IMR-90 (cell line): ENCODE measurements around the gene GRK5. TPM values are rescaled to one million over a fixed set of nuclear protein-coding genes. Genes with fewer than 3 reads are reported as not detected.

Experiments used
- ATAC-seq: fragments of 200-7000 bp; cut with Tn5 transposase; 2 replicates; pipeline ENCODE4 v1.9.1; 2020; ENCODE audit warnings: low read depth, mild to moderate bottlenecking, moderate library complexity
- BruUV-seq: library from RNA; stranded (reverse); fragments of 400-500 nt; replicated peaks from 2 replicates; lab custom pipeline; 2021; lab: Mats Ljungman, UMichigan
- CTCF ChIA-PET: fragments of 300-600 bp; formaldehyde crosslinking; extraction: SDS; loops from one replicate; lab custom pipeline; 2021; ENCODE audit warnings: antibody characterized with exemption; lab: Yijun Ruan, JAX
- POLR2A ChIA-PET: fragments of 300-600 bp; sonication (Branson Sonifier 250); formaldehyde crosslinking; loops from one replicate; lab custom pipeline; 2022; ENCODE audit warnings: antibody characterized with exemption; ENCODE audit not compliant: unreplicated experiment; lab: Charles Lee
- DNase-seq: peaks from one replicate; pipeline ENCODE4 v3.0.0; 2013
- H2AFZ ChIP-seq: replicated peaks from 2 replicates; pipeline ENCODE3; 2013; ENCODE audit warnings: low read length, mild to moderate bottlenecking; ENCODE audit not compliant: poor library complexity
- H2AK5ac ChIP-seq: 2 replicates; pipeline ENCODE4 v1.6.1; 2013; ENCODE audit warnings: low read depth, low read length, inconsistent platforms
- H2AK9ac ChIP-seq: replicated peaks from 2 replicates; pipeline ENCODE3; 2013; ENCODE audit warnings: mild to moderate bottlenecking, low read depth, low read length, moderate library complexity; ENCODE audit not compliant: poor library complexity
- H2BK120ac ChIP-seq: 2 replicates; pipeline ENCODE4 v1.6.1; 2013; ENCODE audit warnings: low read depth, low read length, inconsistent platforms
- H2BK15ac ChIP-seq: 3 replicates; pipeline ENCODE4 v1.6.1; 2013; ENCODE audit warnings: low read depth, low read length, inconsistent platforms
- H2BK20ac ChIP-seq: 2 replicates; pipeline ENCODE4 v1.6.1; 2013; ENCODE audit warnings: low read depth, mild to moderate bottlenecking, inconsistent platforms, low read length, moderate library complexity
- H2BK5ac ChIP-seq: 2 replicates; pipeline ENCODE4 v1.6.1; 2013; ENCODE audit warnings: mild to moderate bottlenecking, low read depth, low read length, inconsistent platforms; ENCODE audit not compliant: poor library complexity, severe bottlenecking
- H3K14ac ChIP-seq: replicated peaks from 2 replicates; pipeline ENCODE4 v1.6.1; 2013; ENCODE audit warnings: low read depth, low read length, inconsistent platforms
- H3K18ac ChIP-seq: 2 replicates; pipeline ENCODE4 v1.6.1; 2013; ENCODE audit warnings: low read depth, low read length, control low read depth
- H3K23ac ChIP-seq: 2 replicates; pipeline ENCODE4 v1.6.1; 2013; ENCODE audit warnings: low read depth, low read length, inconsistent platforms
- H3K27ac ChIP-seq: 2 replicates; pipeline ENCODE4 v1.5.1; 2013; ENCODE audit warnings: mild to moderate bottlenecking, control low read depth, low read length; ENCODE audit not compliant: insufficient read depth
- H3K27me3 ChIP-seq: 2 replicates; pipeline ENCODE4 v1.6.1; 2013; ENCODE audit warnings: low read length; ENCODE audit not compliant: control insufficient read depth, insufficient read depth
- H3K36me3 ChIP-seq: 2 replicates; pipeline ENCODE4 v1.6.1; 2013; ENCODE audit warnings: low read length, mixed read lengths; ENCODE audit not compliant: control insufficient read depth, insufficient read depth
- H3K4ac ChIP-seq: 2 replicates; pipeline ENCODE4 v1.6.1; 2013; ENCODE audit warnings: low read depth, low read length, inconsistent platforms
- H3K4me1 ChIP-seq: 2 replicates; pipeline ENCODE4 v1.6.1; 2013; ENCODE audit warnings: low read length, mixed read lengths; ENCODE audit not compliant: control insufficient read depth, insufficient read depth
- H3K4me2 ChIP-seq: 2 replicates; pipeline ENCODE4 v1.6.1; 2013; ENCODE audit warnings: low read depth, mild to moderate bottlenecking, control low read depth, low read length, moderate library complexity
- H3K4me3 ChIP-seq: 2 replicates; pipeline ENCODE4 v1.5.1; 2013; ENCODE audit warnings: low read depth, mild to moderate bottlenecking, control low read depth, low read length, moderate library complexity; ENCODE audit not compliant: insufficient read depth
- H3K56ac ChIP-seq: 2 replicates; pipeline ENCODE4 v1.6.1; 2013; ENCODE audit warnings: low read length, inconsistent platforms; ENCODE audit not compliant: insufficient read depth; ENCODE audit errors: extremely low read depth
- H3K79me1 ChIP-seq, 2 experiments: 2 replicates each; pipeline ENCODE4 v1.6.1; 2013; ENCODE audit warnings: low read length in 2 of 2, inconsistent platforms in 1 of 2, low read depth in 1 of 2
- H3K9ac ChIP-seq: 2 replicates; pipeline ENCODE4 v1.6.1; 2013; ENCODE audit warnings: low read depth, low read length, control low read depth
- H3K9me1 ChIP-seq: 2 replicates; pipeline ENCODE4 v1.6.1; 2013; ENCODE audit warnings: low read length, inconsistent platforms; ENCODE audit not compliant: insufficient read depth
- H3K9me3 ChIP-seq: 2 replicates; pipeline ENCODE4 v1.6.1; 2013; ENCODE audit warnings: low read length; ENCODE audit not compliant: control insufficient read depth, insufficient read depth
- H4K20me1 ChIP-seq: 2 replicates; pipeline ENCODE4 v1.6.1; 2013; ENCODE audit warnings: low read length, inconsistent platforms; ENCODE audit not compliant: insufficient read depth
- H4K5ac ChIP-seq: 2 replicates; pipeline ENCODE4 v1.6.1; 2013; ENCODE audit warnings: mild to moderate bottlenecking, low read depth, low read length, control low read depth
- H4K8ac ChIP-seq, 2 experiments: 2 replicates each; pipeline ENCODE4 v1.6.1; 2013; ENCODE audit warnings: low read depth in 2 of 2, low read length in 2 of 2, control low read depth in 1 of 2, inconsistent platforms in 1 of 2
- H4K91ac ChIP-seq: 2 replicates; pipeline ENCODE4 v1.6.1; 2013; ENCODE audit warnings: low read depth, low read length, inconsistent platforms; ENCODE audit not compliant: insufficient read depth
- BHLHE40 ChIP-seq: fragments of 150-350 bp; IDR thresholded peaks from 2 replicates; pipeline ENCODE4 v1.6.1; 2016; ENCODE audit warnings: mild to moderate bottlenecking, low read depth, low read length
- CEBPB ChIP-seq: IDR thresholded peaks from 2 replicates; pipeline ENCODE4 v1.6.1; 2012; ENCODE audit warnings: low read depth, low read length, improper control_type of control experiment
- CHD1 ChIP-seq: IDR thresholded peaks from 2 replicates; pipeline ENCODE4 v1.6.1; 2012; ENCODE audit warnings: low read depth, low read length, improper control_type of control experiment
- FOS ChIP-seq: fragments of 150-350 bp; IDR thresholded peaks from 2 replicates; pipeline ENCODE4 v1.6.1; 2016; ENCODE audit warnings: low read depth, low read length
- MAFK ChIP-seq: IDR thresholded peaks from 2 replicates; pipeline ENCODE4 v1.6.1; 2012; ENCODE audit warnings: low read depth, low read length, improper control_type of control experiment
- MAZ ChIP-seq: IDR thresholded peaks from 2 replicates; pipeline ENCODE4 v1.6.1; 2012; ENCODE audit warnings: low read depth, mild to moderate bottlenecking, low read length, improper control_type of control experiment, moderate library complexity, borderline replicate concordance
- MXI1 ChIP-seq: IDR thresholded peaks from 2 replicates; pipeline ENCODE4 v1.6.1; 2012; ENCODE audit warnings: low read depth, mild to moderate bottlenecking, low read length, moderate library complexity, borderline replicate concordance
- NFE2L2 ChIP-seq: fragments of 150-350 bp; IDR thresholded peaks from 2 replicates; pipeline ENCODE4 v1.6.1; 2016; ENCODE audit warnings: low read depth, mild to moderate bottlenecking, low read length
- POLR2A ChIP-seq: IDR thresholded peaks from 2 replicates; pipeline ENCODE4 v1.6.1; 2012; ENCODE audit warnings: mild to moderate bottlenecking, low read depth, low read length
- RAD21 ChIP-seq: IDR thresholded peaks from 2 replicates; pipeline ENCODE4 v1.6.1; 2012; ENCODE audit warnings: low read length, improper control_type of control experiment
- RCOR1 ChIP-seq: IDR thresholded peaks from 2 replicates; pipeline ENCODE4 v1.6.1; 2012; ENCODE audit warnings: mild to moderate bottlenecking, low read length, improper control_type of control experiment; ENCODE audit not compliant: insufficient replicate concordance
- RFX5 ChIP-seq: IDR thresholded peaks from 2 replicates; pipeline ENCODE4 v1.8.0; 2012; ENCODE audit warnings: low read depth, mild to moderate bottlenecking, low read length, moderate library complexity
- SMC3 ChIP-seq: fragments of 150-350 bp; IDR thresholded peaks from 2 replicates; pipeline ENCODE4 v1.6.1; 2016; ENCODE audit warnings: low read depth, mild to moderate bottlenecking, antibody characterized with exemption, low read length, moderate library complexity
- WGBS, 2 experiments: methylation state at CpG; one replicate each; pipeline versions ENCODE4 v1.1.5 to v1.1.7; 2013; ENCODE audit warnings: missing lambda C conversion rate in 2 of 2; ENCODE audit not compliant: insufficient read length in 1 of 2; ENCODE audit errors: extremely low coverage in 2 of 2; 5-methylcytosine and 5-hydroxymethylcytosine counted together
- dilution Hi-C: fragments of 300-500 bp; cut with HindIII; formaldehyde crosslinking; loops from one replicate; pipeline ENCODE4 v1.14.3; 2018; ENCODE audit warnings: low sequenced_read_pairs; ENCODE audit not compliant: unreplicated experiment
- in situ Hi-C: fragments of 300-500 bp; cut with MboI; formaldehyde crosslinking; loops from 3 replicates; pipeline ENCODE4 v1.14.3; 2019; ENCODE audit warnings: low sequenced_read_pairs, inconsistent platforms, mixed read lengths
- intact Hi-C: fragments of 100-400 bp; cut with micrococcal nuclease; formaldehyde crosslinking; loops from 2 replicates; pipeline ENCODE4 v1.10.0; 2022
- polyA plus RNA-seq, 3 experiments: library from polyadenylated mRNA; depleted of rRNA; stranded (reverse); fragments of >200 nt; gene quantifications; 2 replicates each; pipeline ENCODE4 v1.2.3, GENCODE V29; 2012; ENCODE audit warnings: low replicate concordance in 1 of 3
- total RNA-seq: library from RNA; depleted of rRNA; stranded (reverse); fragments of >200 nt; gene quantifications from 2 replicates; pipeline ENCODE4 v1.2.3, GENCODE V29; 2012
- TF ChIP-seq, protein P1 (sequence below): conservative IDR thresholded peaks from 2 replicates; pipeline ENCODE4 v1.5.1; 2012; ENCODE audit warnings: mild to moderate bottlenecking, low read depth, low read length, improper control_type of control experiment
- TF ChIP-seq, protein P2 (sequence below): fragments of 150-350 bp; IDR thresholded peaks from 2 replicates; pipeline ENCODE4 v1.6.1; 2016; ENCODE audit warnings: low read depth, mild to moderate bottlenecking, low read length, moderate library complexity, borderline replicate concordance
- TF ChIP-seq, protein P3 (sequence below): fragments of 150-350 bp; IDR thresholded peaks from 2 replicates; pipeline ENCODE4 v1.6.1; 2017; ENCODE audit warnings: mild to moderate bottlenecking, antibody characterized with exemption, low read length, low read depth

The GRK5 gene
- total and polyA plus RNA-seq, 2 of the 4 experiments (the other 2 are of a cell fraction) = 12.9 to 16.3 TPM

DNA sequence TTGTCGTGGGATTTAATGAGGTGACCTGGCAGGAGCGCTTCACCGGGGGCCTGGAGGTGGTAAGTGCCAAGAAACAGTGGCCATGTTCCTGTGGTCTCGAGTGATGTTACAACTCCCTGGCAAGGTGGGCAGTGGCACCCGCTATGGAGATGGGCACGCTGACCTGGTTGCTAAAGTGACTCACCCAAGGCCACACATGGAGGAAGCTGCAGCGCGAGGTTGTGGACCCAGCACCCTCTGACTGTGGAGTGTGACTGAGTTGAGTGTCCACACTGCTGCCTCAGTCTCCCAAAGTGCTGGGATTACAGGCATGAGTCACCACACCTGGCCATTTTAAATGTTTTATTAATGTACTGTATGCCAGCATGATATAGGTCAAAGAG lies 261.9 kb downstream of the GRK5 start:
- Histone ChIP-seq H3K36me3 (no peaks in the 10 kb centered on the region), H2BK5ac (no peak overlapping the region), H3K23ac (no peak overlapping the region), H2AK5ac (no peak overlapping the region), H4K8ac (no peak overlapping the region), H3K4ac (no peak overlapping the region), H2BK120ac (no peak overlapping the region), H2BK15ac (no peak overlapping the region), H3K9me3 (peaks cover 8% of the 10 kb centered on the region), H3K9me1 (no peaks in the 10 kb centered on the region), H4K20me1 (no peaks in the 10 kb centered on the region), H3K9ac (no peak overlapping the region), H3K27me3 (peaks cover 34% of the 10 kb centered on the region), H3K56ac (no peak overlapping the region), H4K5ac (no peak overlapping the region), H4K91ac (no peak overlapping the region), H3K18ac (no peak overlapping the region), H2AK9ac (no peak overlapping the region), H3K4me3 (no peak overlapping the region), H3K4me1 (no peaks in the 10 kb centered on the region), H2BK20ac (no peak overlapping the region), H3K4me2 (no peak overlapping the region), H3K27ac (no peak overlapping the region), H2AFZ (no peak overlapping the region), H3K79me1 (no peaks in the 10 kb centered on the region), H3K14ac (no peak overlapping the region)
- DNase-seq (no peak), ATAC-seq (no peak)
- ChIA-PET POLR2A (no interaction called here), CTCF (no interaction called here)
- dilution Hi-C loops = no loop called here
- no TSS peak for BruUV-seq
- WGBS, 2 experiments = 94% methylated on average over 3 of the region's 8 CpGs; no CpG with 5 or more reads in 1 of the 2 experiments
- intact Hi-C loops = no loop called here
- in situ Hi-C loops = no loop called here
- no peak for TF ChIP-seq RCOR1
- no peak for TF ChIP-seq SMC3
- TF ChIP-seq CHD1 = no peak
- no peak for TF ChIP-seq NFE2L2
- TF ChIP-seq, protein P1, sequence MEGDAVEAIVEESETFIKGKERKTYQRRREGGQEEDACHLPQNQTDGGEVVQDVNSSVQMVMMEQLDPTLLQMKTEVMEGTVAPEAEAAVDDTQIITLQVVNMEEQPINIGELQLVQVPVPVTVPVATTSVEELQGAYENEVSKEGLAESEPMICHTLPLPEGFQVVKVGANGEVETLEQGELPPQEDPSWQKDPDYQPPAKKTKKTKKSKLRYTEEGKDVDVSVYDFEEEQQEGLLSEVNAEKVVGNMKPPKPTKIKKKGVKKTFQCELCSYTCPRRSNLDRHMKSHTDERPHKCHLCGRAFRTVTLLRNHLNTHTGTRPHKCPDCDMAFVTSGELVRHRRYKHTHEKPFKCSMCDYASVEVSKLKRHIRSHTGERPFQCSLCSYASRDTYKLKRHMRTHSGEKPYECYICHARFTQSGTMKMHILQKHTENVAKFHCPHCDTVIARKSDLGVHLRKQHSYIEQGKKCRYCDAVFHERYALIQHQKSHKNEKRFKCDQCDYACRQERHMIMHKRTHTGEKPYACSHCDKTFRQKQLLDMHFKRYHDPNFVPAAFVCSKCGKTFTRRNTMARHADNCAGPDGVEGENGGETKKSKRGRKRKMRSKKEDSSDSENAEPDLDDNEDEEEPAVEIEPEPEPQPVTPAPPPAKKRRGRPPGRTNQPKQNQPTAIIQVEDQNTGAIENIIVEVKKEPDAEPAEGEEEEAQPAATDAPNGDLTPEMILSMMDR = no peak
- TF ChIP-seq MAFK = no peak
- TF ChIP-seq BHLHE40 = no peak
- TF ChIP-seq CEBPB = no peak
- TF ChIP-seq, protein P2, sequence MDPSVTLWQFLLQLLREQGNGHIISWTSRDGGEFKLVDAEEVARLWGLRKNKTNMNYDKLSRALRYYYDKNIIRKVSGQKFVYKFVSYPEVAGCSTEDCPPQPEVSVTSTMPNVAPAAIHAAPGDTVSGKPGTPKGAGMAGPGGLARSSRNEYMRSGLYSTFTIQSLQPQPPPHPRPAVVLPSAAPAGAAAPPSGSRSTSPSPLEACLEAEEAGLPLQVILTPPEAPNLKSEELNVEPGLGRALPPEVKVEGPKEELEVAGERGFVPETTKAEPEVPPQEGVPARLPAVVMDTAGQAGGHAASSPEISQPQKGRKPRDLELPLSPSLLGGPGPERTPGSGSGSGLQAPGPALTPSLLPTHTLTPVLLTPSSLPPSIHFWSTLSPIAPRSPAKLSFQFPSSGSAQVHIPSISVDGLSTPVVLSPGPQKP = no peak
- no peak for TF ChIP-seq MAZ
- TF ChIP-seq, protein P3, sequence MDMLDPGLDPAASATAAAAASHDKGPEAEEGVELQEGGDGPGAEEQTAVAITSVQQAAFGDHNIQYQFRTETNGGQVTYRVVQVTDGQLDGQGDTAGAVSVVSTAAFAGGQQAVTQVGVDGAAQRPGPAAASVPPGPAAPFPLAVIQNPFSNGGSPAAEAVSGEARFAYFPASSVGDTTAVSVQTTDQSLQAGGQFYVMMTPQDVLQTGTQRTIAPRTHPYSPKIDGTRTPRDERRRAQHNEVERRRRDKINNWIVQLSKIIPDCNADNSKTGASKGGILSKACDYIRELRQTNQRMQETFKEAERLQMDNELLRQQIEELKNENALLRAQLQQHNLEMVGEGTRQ = no peak
- no peak for TF ChIP-seq MXI1
- no peak for TF ChIP-seq FOS
- TF ChIP-seq POLR2A = no peak
- no peak for TF ChIP-seq RAD21
- TF ChIP-seq RFX5 = no peak
